ENCODE results near the gene FBXL17. TPM values are rescaled to one million over a fixed set of nuclear protein-coding genes. Genes with fewer than 3 reads are reported as not detected.

FBXL17 gene
- total RNA-seq, result 10 to 100 TPM; 16.1 to 31.8 (median 18.8) TPM

GRCh38 chr5:108381954-108382783 is at the start of gene FBXL17:
FBXL17 (minus strand) TSS chr5:108382098.
- peak within 1 kb of the TSS; percentile 89 for H3K4me3 ChIP-seq (ENCODE audit: low read depth, poor library complexity, severe bottlenecking)
- WGBS, 2 donors, result 0% methylated on average over 19 to 61 of the region's 82 CpGs
- DNase-seq (ENCODE audit: low spot score in 2 of 2), result peak; percentile 92 to 99
- TF ChIP-seq POLR2A (IDR thresholded peaks at IDR 0.05) (peak in 1 of 2 donors; percentile 44), CTCF (IDR thresholded peaks at IDR 0.05) (no peak)
- intact Hi-C loops (cut with DNase I; ENCODE audit: low total_unique reads), result no loop called here

GRCh38 chr5:108430931-108431608 is 49.2 kb upstream of the FBXL17 start:
- no peak overlapping the region for H3K4me3 ChIP-seq (ENCODE audit: low read depth, poor library complexity, severe bottlenecking)
- intact Hi-C loops (cut with DNase I; ENCODE audit: low total_unique reads), result no loop called here
- WGBS, 2 donors, result 63 to 70% methylated on average over 3 of the region's 3 CpGs
- DNase-seq (ENCODE audit: low spot score in 2 of 2), result no peak
- TF ChIP-seq POLR2A (IDR thresholded peaks at IDR 0.05) (no peak), CTCF (IDR thresholded peaks at IDR 0.05) (no peak)

GRCh38 chr5:108421713-108422112 is 39.8 kb upstream of the FBXL17 start:
- no peak for DNase-seq (ENCODE audit: low spot score in 2 of 2)
- TF ChIP-seq POLR2A (IDR thresholded peaks at IDR 0.05) (no peak), CTCF (IDR thresholded peaks at IDR 0.05) (no peak)
- 48 to 65% methylated on average over 5 of the region's 5 CpGs for WGBS, 2 donors
- intact Hi-C loops (cut with DNase I; ENCODE audit: low total_unique reads), result no loop called here
- H3K4me3 ChIP-seq (ENCODE audit: low read depth, poor library complexity, severe bottlenecking), result no peak overlapping the region

- no peak overlapping the region for H3K4me3 ChIP-seq (ENCODE audit: low read depth, poor library complexity, severe bottlenecking)
- TF ChIP-seq CTCF (IDR thresholded peaks at IDR 0.05) (no peak), POLR2A (IDR thresholded peaks at IDR 0.05) (no peak)
- intact Hi-C loops (cut with DNase I; ENCODE audit: low total_unique reads), result no loop called here
- no peak for DNase-seq (ENCODE audit: low spot score in 2 of 2)
- 84 to 90% methylated on average over 1 of the region's 1 CpG for WGBS, 2 donors
These were observed 38.9 kb upstream of the FBXL17 start for GRCh38 chr5:108420755-108421154.

- intact Hi-C loops (cut with DNase I; ENCODE audit: low total_unique reads), result no loop called here
- H3K4me3 ChIP-seq (ENCODE audit: low read depth, poor library complexity, severe bottlenecking), result no peak overlapping the region
- TF ChIP-seq CTCF (IDR thresholded peaks at IDR 0.05), result no peak
- no peak for TF ChIP-seq POLR2A (IDR thresholded peaks at IDR 0.05)
- 58 to 77% methylated on average over 5 of the region's 5 CpGs for WGBS, 2 donors
- DNase-seq (ENCODE audit: low spot score in 2 of 2), result no peak
These were observed 38.3 kb upstream of the FBXL17 start for GRCh38 chr5:108420158-108420557.
